Activated T-cell treated with anti-CD3 and anti-CD28 coated beads for 1 hour (primary cell): Measurements from ENCODE around the gene CFAP119.

Experiments used
- DNase-seq: peaks from one replicate; pipeline ENCODE4 v3.0.0-alpha.2; 2020; ENCODE audit warnings: low read depth

The CFAP119 gene

GRCh38 chr16:30762991-30763725 is 1.3 kb upstream of the CFAP119 start:
- DNase-seq = no peak

GRCh38 chr16:30761427-30761927 is 385 bp downstream of the CFAP119 start:
- DNase-seq = peak; percentile 16

GRCh38 chr16:30760577-30761426 is 1.1 kb downstream of the CFAP119 start:
- DNase-seq = no peak

- DNase-seq = no peak
Measured at GRCh38 chr16:30760001-30760559, 1.8 kb downstream of the CFAP119 start.

- no peak for DNase-seq
Measured at GRCh38 chr16:30758988-30759491, 2.8 kb downstream of the CFAP119 start.

- DNase-seq = no peak
Measured at GRCh38 chr16:30757316-30757715, 4.5 kb downstream of the CFAP119 start.

- no peak for DNase-seq
Measured at GRCh38 chr16:30756781-30757100, 5.1 kb downstream of the CFAP119 start.

- no peak for DNase-seq
Measured at GRCh38 chr16:30755955-30756780, 5.7 kb downstream of the CFAP119 start.

GRCh38 chr16:30753596-30753995 is 8.3 kb downstream of the CFAP119 start:
- DNase-seq = no peak

- DNase-seq = no peak
Measured at GRCh38 chr16:30750876-30751465, 10.9 kb downstream of the CFAP119 start.

- no peak for DNase-seq
Measured at GRCh38 chr16:30750201-30750600, 11.7 kb downstream of the CFAP119 start.

- no peak for DNase-seq
Measured at GRCh38 chr16:30748634-30749445, 13.0 kb downstream of the CFAP119 start.

- DNase-seq = peak; percentile 90
Measured at GRCh38 chr16:30747799-30748633, 13.8 kb downstream of the CFAP119 start, which contains the start of gene PHKG2. Gene PHKG2 (plus strand): TSS chr16:30748425. CDS start chr16:30748821, 396 bp downstream.

GRCh38 chr16:30747331-30747730 is 14.5 kb downstream of the CFAP119 start:
- DNase-seq = no peak

- DNase-seq = no peak
Measured at GRCh38 chr16:30746638-30747175, 15.2 kb downstream of the CFAP119 start.

GRCh38 chr16:30745082-30745481 is 16.8 kb downstream of the CFAP119 start:
- no peak for DNase-seq

GRCh38 chr16:30744183-30744582 is 17.7 kb downstream of the CFAP119 start:
- no peak for DNase-seq

GRCh38 chr16:30743716-30744115 is 18.1 kb downstream of the CFAP119 start:
- DNase-seq = no peak

GRCh38 chr16:30741461-30741914 is 20.4 kb downstream of the CFAP119 start:
- no peak for DNase-seq
